ENCODE measurements around the gene CTAGE9.
"Not testable (repeated sequence)": the region's sequence is repeated elsewhere in the genome, so short reads cannot be mapped to it uniquely, and the experiment has no call there.

Gene CTAGE9, protein sequence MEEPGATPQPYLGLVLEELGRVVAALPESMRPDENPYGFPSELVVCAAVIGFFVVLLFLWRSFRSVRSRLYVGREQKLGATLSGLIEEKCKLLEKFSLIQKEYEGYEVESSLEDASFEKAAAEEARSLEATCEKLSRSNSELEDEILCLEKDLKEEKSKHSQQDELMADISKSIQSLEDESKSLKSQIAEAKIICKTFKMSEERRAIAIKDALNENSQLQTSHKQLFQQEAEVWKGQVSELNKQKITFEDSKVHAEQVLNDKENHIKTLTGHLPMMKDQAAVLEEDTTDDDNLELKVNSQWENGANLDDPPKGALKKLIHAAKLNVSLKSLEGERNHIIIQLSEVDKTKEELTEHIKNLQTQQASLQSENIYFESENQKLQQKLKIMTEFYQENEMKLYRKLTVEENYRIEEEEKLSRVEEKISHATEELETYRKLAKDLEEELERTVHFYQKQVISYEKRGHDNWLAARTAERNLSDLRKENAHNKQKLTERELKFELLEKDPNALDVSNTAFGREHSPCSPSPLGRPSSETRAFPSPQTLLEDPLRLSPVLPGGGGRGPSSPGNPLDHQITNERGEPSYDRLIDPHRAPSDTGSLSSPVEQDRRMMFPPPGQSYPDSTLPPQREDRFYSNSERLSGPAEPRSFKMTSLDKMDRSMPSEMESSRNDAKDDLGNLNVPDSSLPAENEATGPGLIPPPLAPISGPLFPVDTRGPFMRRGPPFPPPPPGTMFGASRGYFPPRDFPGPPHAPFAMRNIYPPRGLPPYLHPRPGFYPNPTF

DNA sequence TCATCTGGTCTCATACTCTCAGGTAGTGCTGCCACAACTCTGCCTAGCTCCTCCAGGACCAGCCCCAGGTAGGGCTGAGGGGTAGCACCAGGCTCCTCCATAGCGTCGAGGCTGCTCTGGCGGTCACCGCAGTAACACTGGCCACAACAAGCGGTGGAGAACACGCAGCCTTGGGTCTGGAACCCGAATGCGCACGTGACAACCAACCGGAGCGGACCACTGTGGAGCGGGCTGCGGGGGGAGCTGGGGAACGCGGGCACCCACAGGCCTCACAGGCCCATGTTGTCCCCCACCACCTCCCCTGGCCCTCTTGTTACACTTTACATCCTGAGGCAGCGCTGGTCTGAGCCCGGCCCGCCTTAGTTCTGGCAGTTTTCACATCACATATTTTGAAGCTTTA lies at the start of gene CTAGE9:
CTAGE9 (minus strand) TSS at position 101 of the 400 bp plus-strand sequence; CDS start at position 101, 0 bp downstream.
- not testable (repeated sequence) for DNase-seq (ENCODE audit: low read depth)

DNA sequence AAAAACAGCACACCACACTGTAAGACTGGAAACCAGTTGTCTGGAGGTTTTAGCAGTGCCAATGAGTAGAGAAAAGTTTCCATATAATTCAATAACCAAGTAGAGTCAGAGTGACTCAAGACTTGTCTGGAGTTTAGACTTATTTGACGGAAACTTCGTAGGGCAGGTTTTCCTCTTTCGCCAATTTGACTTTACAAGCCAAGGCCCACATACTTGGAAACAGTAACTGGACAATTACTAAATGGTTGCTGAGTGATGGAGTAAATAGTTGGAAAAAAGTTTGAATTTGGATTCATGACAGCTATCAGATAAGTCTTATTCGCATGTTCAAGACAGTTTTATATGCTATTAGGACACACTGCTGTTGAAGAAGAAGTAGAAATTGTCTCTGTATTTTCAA lies 48.1 kb upstream of the CTAGE9 start:
- no peak for DNase-seq (ENCODE audit: low read depth)

GRCh38 chr6:131756039-131756438 lies 45.2 kb upstream of the CTAGE9 start:
- DNase-seq (ENCODE audit: low read depth), result no peak

DNA sequence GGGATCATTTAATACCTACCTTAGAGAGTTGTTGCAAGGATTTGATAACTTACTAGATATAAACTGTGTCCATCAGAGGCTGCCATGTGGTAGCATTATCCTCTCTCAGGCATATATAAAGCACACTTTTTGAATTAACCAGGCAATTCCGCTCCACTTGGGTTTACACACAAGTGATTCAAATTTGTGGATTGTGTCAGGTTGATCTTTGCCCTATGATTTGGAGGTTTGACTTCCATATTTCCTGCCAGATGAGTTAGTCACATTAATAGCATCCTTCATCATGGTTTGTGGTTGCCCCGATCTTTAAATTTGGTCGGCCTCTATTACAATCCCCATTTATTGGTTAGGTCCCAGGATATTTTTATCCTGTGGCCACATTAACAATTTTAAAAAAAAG lies 44.8 kb upstream of the CTAGE9 start:
- no peak for DNase-seq (ENCODE audit: low read depth)

- no peak for DNase-seq (ENCODE audit: low read depth)
Observed at GRCh38 chr6:131754715-131755567, 44.1 kb upstream of the CTAGE9 start.

- no peak for DNase-seq (ENCODE audit: low read depth)
Observed at GRCh38 chr6:131754088-131754487, 43.3 kb upstream of the CTAGE9 start.

DNA sequence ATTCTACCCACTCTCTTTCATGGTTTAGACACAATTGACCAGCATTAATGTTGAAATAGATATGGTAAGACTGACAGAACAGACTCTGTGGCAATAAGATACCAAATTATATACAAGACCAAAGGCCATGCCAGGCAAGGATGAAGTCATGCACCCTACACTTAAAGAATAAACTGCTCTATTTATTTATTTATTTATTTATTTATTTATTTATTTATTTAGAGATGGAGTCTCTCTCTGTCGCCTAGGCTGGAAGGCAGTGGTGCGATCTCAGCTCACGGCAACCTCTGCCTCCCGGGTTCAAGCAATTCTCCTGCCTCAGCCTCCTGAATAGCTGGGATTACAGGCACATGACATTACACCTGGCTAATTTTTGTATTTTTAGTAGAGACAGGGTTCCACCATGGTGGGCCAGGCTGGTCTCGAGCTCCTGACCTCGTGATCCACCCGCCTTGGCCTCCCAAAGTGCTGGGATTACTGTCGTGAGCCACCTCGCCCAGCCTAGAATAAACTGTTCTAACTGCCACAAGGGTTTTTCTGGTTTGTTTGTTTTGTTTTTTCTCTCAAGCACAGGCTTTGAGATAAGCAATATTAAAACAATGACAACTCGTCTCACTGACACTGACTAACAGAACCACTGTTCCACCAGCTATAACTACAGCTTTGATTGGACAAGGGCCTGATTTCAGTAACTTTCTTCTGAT lies 40.3 kb upstream of the CTAGE9 start:
- DNase-seq (ENCODE audit: low read depth), result not testable (repeated sequence)

DNA sequence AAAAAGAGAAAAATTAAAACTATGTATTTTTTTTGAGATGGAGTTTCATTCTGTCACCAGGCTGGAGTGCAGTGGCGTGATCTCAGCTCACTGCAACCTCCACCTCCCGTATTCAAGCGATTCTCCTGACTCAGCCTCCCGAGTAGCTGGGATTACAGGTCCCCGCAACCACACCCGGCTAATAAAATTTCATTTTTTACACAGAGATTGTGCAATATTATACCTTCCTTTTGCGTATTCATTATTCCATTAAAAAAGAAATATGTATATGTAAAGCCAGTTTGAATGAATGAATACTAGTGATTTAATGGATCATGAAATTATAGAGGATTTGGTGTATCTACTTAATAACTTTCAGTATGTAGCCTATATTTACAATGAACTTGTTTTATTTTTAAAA lies 38.2 kb upstream of the CTAGE9 start:
- DNase-seq (ENCODE audit: low read depth), result no peak

- no peak for DNase-seq (ENCODE audit: low read depth)
Observed at GRCh38 chr6:131747821-131748353, 37.1 kb upstream of the CTAGE9 start.

- no peak for DNase-seq (ENCODE audit: low read depth)
Observed at GRCh38 chr6:131745476-131745875, 34.7 kb upstream of the CTAGE9 start.

DNA sequence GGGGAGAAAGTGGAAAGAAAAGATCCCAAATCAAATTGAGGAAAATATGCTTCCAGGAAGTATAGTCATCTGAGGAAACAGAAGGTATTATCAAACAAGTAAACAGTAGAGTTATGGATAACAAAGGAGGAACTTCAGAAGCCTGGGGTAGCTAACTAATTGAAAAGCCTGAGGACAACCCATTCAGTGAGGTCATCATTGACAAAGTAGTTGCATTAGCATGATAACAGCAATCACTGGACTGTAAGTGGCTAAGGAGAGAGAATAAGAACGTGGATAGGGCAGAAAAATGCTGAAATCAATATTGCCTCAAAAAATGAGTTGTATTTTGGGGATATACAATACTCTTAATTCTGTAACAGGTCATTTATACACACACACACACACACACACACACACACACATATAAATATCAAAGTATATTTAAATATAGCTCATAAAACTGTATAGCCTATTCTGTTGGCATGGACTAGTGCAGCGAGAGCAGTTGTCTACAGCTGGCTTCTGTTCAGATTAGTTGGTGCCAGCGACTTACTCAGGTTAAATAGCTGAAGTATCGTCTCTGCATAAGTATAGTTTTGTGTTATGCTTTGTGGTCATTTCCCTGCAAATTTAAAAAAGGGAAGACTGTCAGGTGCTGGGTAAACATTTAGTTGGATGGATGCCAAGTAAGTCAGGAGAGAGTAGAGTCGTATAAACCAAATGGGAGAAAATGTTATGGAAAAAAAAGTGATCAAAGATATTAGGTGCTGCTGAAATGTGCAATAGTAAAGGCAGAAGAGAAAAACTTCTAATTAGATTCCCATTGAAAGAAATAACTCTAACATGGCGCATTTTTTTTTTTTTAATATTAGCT lies 33.8 kb upstream of the CTAGE9 start:
- DNase-seq (ENCODE audit: low read depth), result no peak

DNA sequence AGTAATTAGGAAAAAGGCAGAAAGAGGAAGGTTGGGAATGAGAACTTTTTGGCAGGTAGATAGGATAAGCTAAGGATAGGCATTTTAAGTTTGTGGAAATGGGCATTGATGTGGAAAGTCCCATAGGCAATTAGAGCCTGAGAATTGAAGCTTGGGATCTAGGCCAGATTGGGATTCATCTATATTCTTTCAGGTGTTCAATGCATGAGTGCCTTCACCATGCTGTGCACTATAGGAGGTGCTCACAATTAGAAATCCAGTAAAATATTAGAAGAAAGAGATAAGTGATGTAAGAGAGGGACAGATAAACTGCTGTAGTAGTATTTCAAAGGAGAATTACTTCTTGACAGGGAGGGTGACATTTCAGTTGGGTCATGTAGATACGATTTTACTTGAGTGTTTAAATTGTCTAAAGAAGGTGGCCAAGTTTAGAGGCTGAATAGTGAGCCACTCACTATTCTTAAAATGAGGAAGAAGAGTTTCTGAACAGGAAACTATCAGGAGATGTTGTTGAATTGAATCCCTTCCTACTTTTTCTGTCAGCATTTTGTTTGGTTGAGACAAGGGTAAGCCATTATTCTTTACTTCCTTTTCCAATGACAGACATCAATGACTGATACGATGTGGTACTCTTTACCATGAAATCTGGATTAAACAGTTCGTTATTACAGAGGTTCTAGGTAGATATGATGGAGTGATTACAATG lies 31.0 kb upstream of the CTAGE9 start:
- DNase-seq (ENCODE audit: low read depth), result no peak

- no peak for DNase-seq (ENCODE audit: low read depth)
Observed at GRCh38 chr6:131740161-131740560, 29.3 kb upstream of the CTAGE9 start.

GRCh38 chr6:131739136-131739535 lies 28.3 kb upstream of the CTAGE9 start:
- no peak for DNase-seq (ENCODE audit: low read depth)

- no peak for DNase-seq (ENCODE audit: low read depth)
Observed at GRCh38 chr6:131736811-131737210, 26.0 kb upstream of the CTAGE9 start.

DNA sequence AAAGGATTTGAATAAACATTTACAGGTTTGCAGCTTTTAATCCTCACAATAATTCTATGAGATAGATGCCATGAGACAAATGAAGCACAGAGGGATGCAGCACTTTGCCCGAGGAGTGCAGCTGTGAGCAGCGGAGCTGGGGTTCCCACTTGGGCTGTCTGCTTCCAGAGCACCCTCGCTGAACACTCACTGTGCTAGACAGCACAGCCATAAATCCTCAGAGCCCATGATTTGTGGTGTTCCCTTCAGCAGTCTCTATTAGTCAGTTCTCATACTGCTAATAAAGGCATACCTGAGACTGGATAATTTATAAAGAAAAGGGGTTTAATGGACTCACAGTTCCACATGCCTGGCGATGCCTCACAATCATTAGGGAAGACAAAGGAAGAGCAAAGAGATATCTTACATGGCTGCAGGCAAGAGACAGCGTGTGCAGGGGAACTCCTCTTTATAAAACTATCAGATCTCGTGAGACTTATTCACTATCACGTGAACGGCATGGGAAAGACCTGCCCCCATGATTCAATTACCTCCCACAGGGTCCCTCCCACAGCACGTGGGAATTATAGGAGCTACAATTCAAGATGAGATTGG lies 25.3 kb upstream of the CTAGE9 start:
- no peak for DNase-seq (ENCODE audit: low read depth)

DNA sequence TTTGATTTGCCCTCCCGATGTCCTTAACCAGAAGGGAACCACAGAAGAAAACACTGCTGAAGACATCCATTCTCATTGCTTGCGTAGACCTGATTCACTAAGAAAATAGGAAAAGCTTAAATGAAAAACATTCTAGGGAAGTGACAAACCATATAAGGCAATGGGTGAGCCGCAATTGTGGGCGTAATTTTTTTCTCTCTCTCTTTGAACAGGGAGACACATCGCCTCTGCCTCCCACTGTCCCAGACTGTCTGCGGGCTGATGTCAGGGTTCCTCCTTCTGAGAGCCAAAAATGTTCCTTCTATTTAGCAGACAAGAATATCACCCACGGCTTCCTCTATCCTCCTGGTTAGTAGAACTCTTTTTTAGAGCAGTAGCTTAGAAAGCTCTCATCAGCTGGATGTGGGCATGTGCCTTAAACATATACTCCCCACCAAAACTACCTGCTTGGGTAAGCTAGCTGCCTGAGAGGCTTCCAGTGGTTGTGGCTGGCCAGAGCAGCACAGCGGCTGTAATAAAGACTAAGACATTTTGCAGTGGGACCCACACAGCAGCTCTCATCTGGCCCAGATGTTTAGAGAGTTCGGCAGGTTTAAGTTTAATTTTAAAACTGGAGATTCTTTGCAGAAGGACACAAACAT lies 22.7 kb upstream of the CTAGE9 start:
- DNase-seq (ENCODE audit: low read depth), result no peak

DNA sequence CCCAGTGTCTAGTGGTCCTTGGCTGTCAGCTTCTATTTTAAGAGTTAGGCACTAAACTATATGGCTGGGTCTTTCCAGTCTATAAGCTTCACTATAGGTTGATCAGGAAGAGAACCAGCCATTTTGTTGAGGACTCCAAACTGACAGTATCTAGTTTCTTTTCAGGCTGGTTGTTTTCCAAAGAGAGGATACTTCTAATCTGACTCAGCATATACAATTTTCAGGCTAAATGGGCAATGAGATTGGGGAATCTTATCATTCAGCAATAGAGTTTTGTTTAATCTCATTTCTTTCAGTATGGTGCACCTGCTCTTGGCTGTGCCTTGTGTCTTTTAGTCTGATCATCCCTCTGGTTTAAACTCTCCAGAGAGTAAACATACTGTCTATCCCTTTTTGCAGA lies 20.4 kb upstream of the CTAGE9 start:
- DNase-seq (ENCODE audit: low read depth), result no peak

DNA sequence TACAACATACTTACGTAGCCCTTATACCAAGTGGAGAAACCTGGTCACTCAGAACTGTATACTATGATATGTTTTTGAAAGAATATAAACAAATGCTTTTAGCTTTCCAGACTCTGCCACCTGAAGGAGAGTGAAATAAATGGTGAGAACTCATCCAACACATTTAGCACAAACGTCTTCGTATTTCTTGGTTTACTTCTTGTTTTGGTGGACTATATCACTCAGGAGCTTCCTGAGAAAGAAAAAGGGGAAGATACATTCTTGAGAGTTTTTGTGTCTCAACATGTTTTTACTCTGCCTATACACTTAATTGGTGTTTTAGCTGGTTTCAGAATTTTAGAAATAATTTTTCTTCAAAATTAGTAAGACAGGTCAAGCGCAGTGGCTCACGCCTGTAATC lies 19.4 kb upstream of the CTAGE9 start:
- DNase-seq (ENCODE audit: low read depth), result no peak
